Caco-2 (cell line): ENCODE measurements around the gene GTF2E1. TPM values are rescaled to one million over a fixed set of nuclear protein-coding genes. Genes with fewer than 3 reads are reported as not detected.
"Not testable (repeated sequence)": the region's sequence is repeated elsewhere in the genome, so short reads cannot be mapped to it uniquely, and the experiment has no call there.

Experiments
- BruUV-seq: library from RNA; stranded (reverse); fragments of 400-500 nt; replicated peaks from 2 replicates; lab custom pipeline; 2021; lab: Mats Ljungman, UMichigan
- CTCF ChIA-PET: fragments of 300-600 bp; sonication (Branson Sonifier 250); formaldehyde crosslinking; loops from one replicate; lab custom pipeline; 2022; ENCODE audit warnings: antibody characterized with exemption; lab: Charles Lee
- POLR2A ChIA-PET: fragments of 300-600 bp; sonication (Branson Sonifier 250); formaldehyde crosslinking; loops from one replicate; lab custom pipeline; 2022; ENCODE audit warnings: antibody characterized with exemption; lab: Charles Lee
- DNase-seq, 2 experiments: peaks; one replicate each; pipeline versions ENCODE4 v3.0.0 to v3.0.0-alpha.2; 2020 to 2022
- H3K27me3 ChIP-seq: replicated peaks from 2 replicates; pipeline ENCODE4 v1.6.0; 2011; ENCODE audit warnings: low read length; ENCODE audit not compliant: control insufficient read depth, insufficient read depth
- H3K36me3 ChIP-seq: 2 replicates; pipeline ENCODE4 v1.5.1; 2011; ENCODE audit warnings: low read length; ENCODE audit not compliant: control insufficient read depth, insufficient read depth
- H3K4me1 ChIP-seq: fragments of 250-450 bp; sonication (Bioruptor Pico); 2 replicates; pipeline ENCODE4 v1.5.1; 2020; ENCODE audit warnings: mild to moderate bottlenecking
- H3K4me3 ChIP-seq: 2 replicates; pipeline ENCODE4 v1.5.1; 2011; ENCODE audit warnings: low read depth, mild to moderate bottlenecking, control low read depth, low read length
- H3K9me3 ChIP-seq: fragments of 250-450 bp; sonication (Bioruptor Pico); 2 replicates; pipeline ENCODE4 v1.5.1; 2020; ENCODE audit warnings: mild to moderate bottlenecking, moderate library complexity
- H3K27ac Mint-ChIP-seq: one replicate; pipeline ENCODE4 v1.8.0; 2022; ENCODE audit warnings: mixed read lengths; ENCODE audit not compliant: unreplicated experiment
- H3K27me3 Mint-ChIP-seq: one replicate; pipeline ENCODE4 v1.8.0; 2022; ENCODE audit warnings: mixed read lengths; ENCODE audit not compliant: insufficient read depth, unreplicated experiment
- H3K36me3 Mint-ChIP-seq: one replicate; pipeline ENCODE4 v1.8.0; 2022; ENCODE audit warnings: mild to moderate bottlenecking, mixed read lengths; ENCODE audit not compliant: insufficient read depth, unreplicated experiment
- H3K4me1 Mint-ChIP-seq: one replicate; pipeline ENCODE4 v1.8.0; 2022; ENCODE audit warnings: low read depth, mixed read lengths; ENCODE audit not compliant: unreplicated experiment
- H3K4me3 Mint-ChIP-seq: one replicate; pipeline ENCODE4 v1.8.0; 2022; ENCODE audit warnings: mild to moderate bottlenecking, moderate library complexity, mixed read lengths; ENCODE audit not compliant: unreplicated experiment
- H3K9me3 Mint-ChIP-seq: one replicate; pipeline ENCODE4 v1.8.0; 2022; ENCODE audit warnings: mixed read lengths; ENCODE audit not compliant: unreplicated experiment
- CTCF ChIP-seq, 2 experiments: fragments of 200-600 bp in 1 of 2; IDR thresholded peaks; 1 replicate in 1 of 2; 2 replicates in 1 of 2; pipeline versions ENCODE4 v1.5.1 to v1.8.0; 2011 to 2022; ENCODE audit warnings: antibody characterized with exemption in 1 of 2, control low read depth in 1 of 2, inconsistent platforms in 1 of 2, low read depth in 1 of 2, low read length in 1 of 2, mild to moderate bottlenecking in 1 of 2, moderate library complexity in 1 of 2; ENCODE audit not compliant: insufficient read depth in 1 of 2, severe bottlenecking in 1 of 2, unreplicated experiment in 1 of 2
- intact Hi-C: fragments of 100-400 bp; cut with micrococcal nuclease; formaldehyde crosslinking; loops from one replicate; pipeline ENCODE4 v1.10.0; 2022; ENCODE audit not compliant: unreplicated experiment
- total RNA-seq: library from RNA; stranded (reverse); gene quantifications from 2 replicates; pipeline ENCODE4 v1.2.3, GENCODE V29; 2022

The GTF2E1 gene
- total RNA-seq, 1 experiment from 2014 or later, result 30.6 TPM

- ChIA-PET POLR2A (no interaction called here), CTCF (no interaction called here)
- TF ChIP-seq CTCF (IDR thresholded peaks at IDR 0.05; ENCODE audit: insufficient read depth in 1 of 2, low read depth in 1 of 2, low read length in 1 of 2, severe bottlenecking in 1 of 2, unreplicated experiment in 1 of 2), result no peak
- H3K4me3 Mint-ChIP-seq, result no peak overlapping the region
- intact Hi-C loops, result no loop called here
- no peaks in the 10 kb centered on the region for H3K4me1 Mint-ChIP-seq
- H3K27me3 Mint-ChIP-seq, result no peaks in the 10 kb centered on the region
- Histone ChIP-seq H3K27me3 (no peaks in the 10 kb centered on the region), H3K4me3 (no peak overlapping the region), H3K4me1 (no peaks in the 10 kb centered on the region), H3K36me3 (peaks cover 1% of the 10 kb centered on the region; the same call in 1 of the 2 replicates), H3K9me3 (no peaks in the 10 kb centered on the region)
- H3K27ac Mint-ChIP-seq, result no peak overlapping the region
- no peaks in the 10 kb centered on the region for H3K9me3 Mint-ChIP-seq
- DNase-seq, result no peak
- no TSS peak for BruUV-seq
- peaks cover 5% of the 10 kb centered on the region for H3K36me3 Mint-ChIP-seq
These were observed 36.2 kb downstream of the GTF2E1 start for GRCh38 chr3:120778776-120779175.

GRCh38 chr3:120780977-120781376, 38.4 kb downstream of the GTF2E1 start:
- ChIA-PET POLR2A (no interaction called here), CTCF (interaction anchor here (0.6 kb wide), 1 partner anchor 113 kb away, joined by 3 read pairs; no protein-coding TSS in a partner anchor)
- H3K27me3 ChIP-seq, result no peaks in the 10 kb centered on the region
- no peaks in the 10 kb centered on the region for H3K4me1 Mint-ChIP-seq
- no peak for TF ChIP-seq CTCF (IDR thresholded peaks at IDR 0.05; ENCODE audit: insufficient read depth in 1 of 2, low read depth in 1 of 2, low read length in 1 of 2, severe bottlenecking in 1 of 2, unreplicated experiment in 1 of 2)
- no peak overlapping the region for H3K27ac Mint-ChIP-seq
- no peaks in the 10 kb centered on the region for H3K36me3 ChIP-seq
- H3K9me3 Mint-ChIP-seq, result no peaks in the 10 kb centered on the region
- no peaks in the 10 kb centered on the region for H3K4me1 ChIP-seq
- H3K36me3 Mint-ChIP-seq, result peaks cover 5% of the 10 kb centered on the region
- no peak for DNase-seq
- no TSS peak for BruUV-seq
- no peak overlapping the region for H3K4me3 Mint-ChIP-seq
- H3K4me3 ChIP-seq, result no peak overlapping the region
- no peaks in the 10 kb centered on the region for H3K27me3 Mint-ChIP-seq
- intact Hi-C loops, result no loop called here
- H3K9me3 ChIP-seq, result no peaks in the 10 kb centered on the region

GRCh38 chr3:120785832-120786231, 43.3 kb downstream of the GTF2E1 start:
- BruUV-seq, POLR2A ChIA-PET, CTCF ChIA-PET: not testable (repeated sequence)

GRCh38 chr3:120791010-120791409, 48.5 kb downstream of the GTF2E1 start:
- no peak overlapping the region for H3K4me3 ChIP-seq
- no peaks in the 10 kb centered on the region for H3K36me3 Mint-ChIP-seq
- peaks cover 5% of the 10 kb centered on the region for H3K4me1 ChIP-seq
- peaks cover 1% of the 10 kb centered on the region; the same call in 1 of the 2 replicates for H3K36me3 ChIP-seq
- H3K9me3 Mint-ChIP-seq, result no peaks in the 10 kb centered on the region
- no TSS peak for BruUV-seq
- H3K27me3 Mint-ChIP-seq, result no peaks in the 10 kb centered on the region
- intact Hi-C loops, result no loop called here
- no peak overlapping the region for H3K27ac Mint-ChIP-seq
- no peak for DNase-seq
- ChIA-PET CTCF (no interaction called here), POLR2A (no interaction called here)
- no peak for TF ChIP-seq CTCF (IDR thresholded peaks at IDR 0.05; ENCODE audit: insufficient read depth in 1 of 2, low read depth in 1 of 2, low read length in 1 of 2, severe bottlenecking in 1 of 2, unreplicated experiment in 1 of 2)
- H3K4me3 Mint-ChIP-seq, result no peak overlapping the region
- no peaks in the 10 kb centered on the region for H3K9me3 ChIP-seq
- H3K27me3 ChIP-seq, result no peaks in the 10 kb centered on the region
- no peaks in the 10 kb centered on the region for H3K4me1 Mint-ChIP-seq

More at GRCh38 chr3:120785832-120786231, 43.3 kb downstream of the GTF2E1 start:
- H3K4me1 ChIP-seq, H3K27me3 Mint-ChIP-seq, H3K27ac Mint-ChIP-seq, H3K4me3 Mint-ChIP-seq, H3K36me3 Mint-ChIP-seq, H3K4me1 Mint-ChIP-seq, H3K36me3 ChIP-seq, H3K9me3 Mint-ChIP-seq, DNase-seq, H3K4me3 ChIP-seq, intact Hi-C loops, H3K9me3 ChIP-seq, H3K27me3 ChIP-seq: not testable (repeated sequence)
